GM08714 (cell line): Measurements from ENCODE around the gene C21orf91.

Experiments
- H3K4me3 ChIP-seq: fragments of 200-500 bp; sonication (Bioruptor generic); 2 replicates; pipeline ENCODE4 v1.5.1; 2014; ENCODE audit warnings: mild to moderate bottlenecking, low read length, inconsistent platforms
- ZNF274 ChIP-seq: IDR thresholded peaks from 2 replicates; pipeline ENCODE4 v1.6.1; 2012; ENCODE audit warnings: mild to moderate bottlenecking, low read depth, low read length

Gene C21orf91

DNA sequence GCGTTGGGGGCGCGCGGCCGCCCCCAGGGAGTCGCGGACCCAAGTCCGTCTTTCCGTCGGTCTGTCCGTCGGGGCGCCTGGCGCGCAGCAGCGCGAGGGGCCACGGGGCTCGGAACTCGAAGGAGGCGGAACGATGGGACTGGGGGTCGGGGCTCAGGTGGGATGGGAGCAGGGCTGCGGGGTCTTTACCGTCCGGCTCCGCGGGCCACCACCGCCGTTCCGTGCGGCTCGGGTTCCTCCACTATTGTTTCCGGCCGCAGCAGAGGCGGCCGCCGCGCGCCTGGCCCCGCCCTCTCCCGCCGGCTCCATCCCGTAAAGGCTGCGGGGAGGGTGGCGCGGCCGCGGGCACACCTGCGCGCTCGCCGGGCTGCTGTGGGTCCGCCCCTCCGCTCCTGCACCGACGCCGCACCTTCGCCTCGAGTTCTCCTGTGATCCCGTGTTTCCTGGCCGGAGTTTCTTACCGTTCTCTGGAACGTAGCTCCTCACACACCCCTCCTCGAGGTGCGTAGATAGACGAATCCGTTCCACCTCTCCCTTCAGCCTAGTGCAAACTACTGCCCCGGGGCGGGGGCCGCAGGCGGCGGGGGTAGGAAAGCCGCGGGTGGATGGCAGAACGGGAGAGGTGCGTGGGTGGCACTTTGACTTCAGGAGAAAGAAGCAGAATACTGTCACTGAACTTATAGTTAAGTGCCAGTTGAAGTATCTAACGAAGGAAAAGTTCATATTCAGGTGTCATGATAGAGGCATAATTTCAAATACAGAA lies at the start of gene C21orf91:
TSS of gene C21orf91 (minus strand) at position 243 of the 763 bp plus-strand sequence. CDS start 1,038 bp downstream, outside the sequence.
- no peak for TF ChIP-seq ZNF274

DNA sequence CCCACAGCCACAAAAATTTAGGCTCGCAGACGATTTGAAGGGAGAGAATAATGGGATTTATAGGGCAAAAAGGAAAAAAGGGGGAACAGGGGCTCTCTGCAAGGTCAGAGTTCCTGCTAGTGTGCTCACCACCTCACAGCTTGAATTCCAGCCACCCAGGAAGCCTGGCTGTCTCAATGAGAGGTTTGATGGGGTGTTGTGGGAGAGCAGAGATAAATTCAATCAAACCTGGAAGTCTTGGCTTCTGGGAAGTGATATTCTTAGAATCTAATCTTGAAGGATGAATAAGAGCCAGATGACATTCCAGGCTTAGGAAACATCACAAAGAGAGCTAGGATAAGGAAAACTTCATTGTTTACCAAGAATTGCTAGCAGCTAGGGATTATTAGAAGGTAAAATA lies 47.4 kb upstream of the C21orf91 start:
- TF ChIP-seq ZNF274: no peak
- no peak overlapping the region for H3K4me3 ChIP-seq

More for the DNA sequence above, at the start of gene C21orf91:
- peak within 1 kb of the TSS; percentile 89 for H3K4me3 ChIP-seq

DNA sequence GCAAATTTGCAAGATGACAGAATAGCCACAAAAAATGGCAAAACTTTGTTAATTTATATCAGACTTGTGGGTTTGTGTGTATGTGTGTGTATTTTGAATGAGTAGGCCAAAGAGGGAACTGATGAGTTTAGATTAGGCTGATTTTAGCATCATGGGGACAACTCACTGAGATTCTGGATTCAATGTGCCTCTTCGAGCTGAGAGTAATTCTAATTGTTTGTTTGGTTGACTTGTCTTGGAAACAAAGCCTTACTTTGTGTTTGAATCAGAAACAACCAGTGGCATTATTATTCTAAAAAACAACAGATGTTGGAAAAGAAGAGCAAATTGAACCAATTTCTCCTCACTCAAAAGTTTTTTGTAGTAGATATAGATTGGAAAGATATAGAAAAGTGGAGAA lies 40.5 kb upstream of the C21orf91 start:
- no peak overlapping the region for H3K4me3 ChIP-seq
- no peak for TF ChIP-seq ZNF274

GRCh38 chr21:17858747-17859146 lies 39.6 kb upstream of the C21orf91 start:
- H3K4me3 ChIP-seq: no peak overlapping the region
- TF ChIP-seq ZNF274: no peak

GRCh38 chr21:17854745-17855144 lies 35.6 kb upstream of the C21orf91 start:
- TF ChIP-seq ZNF274: no peak
- no peak overlapping the region for H3K4me3 ChIP-seq

GRCh38 chr21:17853393-17854275 lies 34.5 kb upstream of the C21orf91 start:
- TF ChIP-seq ZNF274: no peak

DNA sequence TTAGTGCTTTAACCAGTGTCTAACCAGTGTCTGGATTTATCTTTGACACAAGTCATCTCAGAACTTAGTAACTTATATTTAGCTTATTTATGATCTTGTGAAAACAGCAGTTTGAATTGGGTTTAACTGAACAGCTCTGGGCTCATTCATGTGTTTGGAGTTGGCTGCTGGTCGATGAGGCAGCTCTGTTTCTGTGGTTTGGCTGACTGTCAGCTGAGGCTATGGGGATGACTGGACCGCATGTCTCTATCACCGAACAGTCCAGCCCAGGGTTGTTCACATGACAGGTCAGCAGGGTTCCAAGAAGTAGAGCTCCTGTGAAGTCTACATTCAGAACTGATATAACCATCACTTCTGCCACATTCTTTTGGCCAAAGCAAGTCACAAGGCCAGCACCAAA lies 29.1 kb upstream of the C21orf91 start:
- H3K4me3 ChIP-seq: no peak overlapping the region
- TF ChIP-seq ZNF274: no peak

More at GRCh38 chr21:17853393-17854275, 34.5 kb upstream of the C21orf91 start:
- H3K4me3 ChIP-seq: no peak overlapping the region

DNA sequence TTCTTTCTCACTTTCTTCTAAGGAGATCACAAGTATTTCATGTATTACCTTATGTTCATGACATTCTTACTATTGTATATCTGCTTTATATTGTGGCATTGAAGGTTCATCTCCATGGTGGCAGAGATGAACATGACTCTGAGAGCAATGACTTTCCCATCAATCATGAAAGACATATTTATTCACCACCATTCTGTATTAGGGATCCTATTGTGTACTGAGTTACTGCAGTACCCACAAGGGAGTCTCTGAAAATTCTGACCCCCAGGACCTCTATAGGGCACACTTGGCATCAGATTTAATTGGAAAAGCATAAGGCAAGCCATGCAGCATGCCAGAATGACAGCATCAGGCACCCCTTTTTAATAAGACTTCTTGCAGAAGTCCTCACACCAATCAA lies 21.9 kb upstream of the C21orf91 start:
- H3K4me3 ChIP-seq: no peak overlapping the region
- TF ChIP-seq ZNF274: no peak

- no peak overlapping the region for H3K4me3 ChIP-seq
- TF ChIP-seq ZNF274: no peak
These were observed 15.6 kb upstream of the C21orf91 start for GRCh38 chr21:17834639-17835354.

- TF ChIP-seq ZNF274: no peak
- H3K4me3 ChIP-seq: no peak overlapping the region
These were observed 10.3 kb upstream of the C21orf91 start for GRCh38 chr21:17829472-17829871.

DNA sequence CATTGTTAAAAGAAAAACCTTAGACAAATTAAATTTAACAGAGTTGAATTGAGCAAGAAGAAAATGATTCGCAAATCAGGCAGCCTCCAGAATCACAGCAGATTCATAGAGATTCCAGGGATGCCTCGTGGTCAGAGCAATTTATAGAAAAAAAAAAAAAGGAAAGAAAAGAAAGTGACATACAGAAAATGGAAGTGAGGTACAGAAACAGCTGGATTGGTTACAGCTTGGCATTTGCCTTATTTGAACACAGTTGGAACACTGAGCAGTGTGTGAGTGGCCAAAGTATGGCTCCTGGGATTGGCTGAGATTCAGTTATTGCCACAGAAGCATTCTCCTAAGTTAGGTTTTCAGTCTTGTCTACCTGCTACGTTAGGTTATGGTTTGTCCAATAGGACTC lies 9.1 kb upstream of the C21orf91 start:
- no peak overlapping the region for H3K4me3 ChIP-seq
- no peak for TF ChIP-seq ZNF274

GRCh38 chr21:17823846-17824245 lies 4.7 kb upstream of the C21orf91 start:
- H3K4me3 ChIP-seq: no peak overlapping the region
- TF ChIP-seq ZNF274: no peak

DNA sequence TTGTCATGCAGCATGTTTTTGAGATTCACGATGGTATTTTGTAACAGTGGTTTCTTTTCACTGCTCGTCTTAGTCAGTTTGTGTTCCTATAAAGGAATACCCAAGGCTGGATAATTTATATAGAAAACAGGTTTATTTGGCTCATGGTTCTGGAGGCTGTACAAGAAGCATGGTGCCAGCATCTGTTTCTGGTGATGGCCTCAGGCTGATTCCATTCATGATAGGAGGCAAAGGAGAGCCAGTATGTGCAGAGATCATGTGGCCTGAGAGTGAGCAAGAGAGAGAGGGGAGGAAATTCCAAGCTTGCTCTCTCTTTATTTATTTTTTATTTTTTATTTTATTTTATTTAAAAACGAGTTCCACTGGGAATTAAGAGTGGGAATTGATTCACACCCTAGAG lies 2.0 kb upstream of the C21orf91 start:
- no peak for TF ChIP-seq ZNF274

GRCh38 chr21:17819877-17820229 lies 697 bp upstream of the C21orf91 start:
- peak overlapping the region; percentile 89 for H3K4me3 ChIP-seq
- TF ChIP-seq ZNF274: no peak

More for the DNA sequence above, 2.0 kb upstream of the C21orf91 start:
- no peak overlapping the region for H3K4me3 ChIP-seq
